ENCODE data around the gene PPP1R9A. TPM values are rescaled to one million over a fixed set of nuclear protein-coding genes. Genes with fewer than 3 reads are reported as not detected.

The PPP1R9A gene
- total RNA-seq, 1 experiment from 2014 or later: 13.5 TPM

DNA sequence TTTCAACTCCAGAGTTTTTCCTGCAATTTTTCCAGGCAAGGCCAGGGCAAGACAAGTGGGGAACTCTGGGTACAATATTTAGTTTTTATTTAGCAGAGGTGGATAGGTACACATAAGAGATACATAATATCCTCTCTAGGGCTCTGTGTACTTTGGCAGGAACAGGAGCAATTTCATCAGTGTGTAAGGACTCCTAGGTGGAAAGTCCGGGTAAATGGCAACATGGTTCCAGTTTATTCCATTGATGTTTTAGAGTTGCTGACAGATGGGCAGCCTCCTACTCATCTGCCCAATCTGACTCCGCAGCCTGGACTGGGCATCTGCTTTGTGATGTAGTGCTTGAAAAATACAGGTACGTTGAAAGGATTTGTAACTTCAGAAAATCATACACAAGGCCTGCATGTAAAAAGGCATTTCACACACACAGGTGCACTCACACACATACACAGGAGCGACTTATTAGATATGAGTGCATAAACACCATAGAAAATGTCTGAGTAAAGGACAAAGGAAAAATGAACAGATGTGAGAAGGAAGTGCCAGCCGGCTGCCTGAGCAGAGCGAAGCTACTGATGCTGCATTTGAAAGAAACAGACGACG is 411.2 kb downstream of the PPP1R9A start:
- no peak overlapping the region for H3K9ac ChIP-seq (ENCODE audit: low read length)
- H3K4me1 ChIP-seq (ENCODE audit: control insufficient read depth in 1 of 2, insufficient read depth in 2 of 2, low read length in 2 of 2): no peaks in the 10 kb centered on the region
- POLR2A ChIA-PET: no interaction called here
- TF ChIP-seq ELF1 (IDR thresholded peaks at IDR 0.05; ENCODE audit: borderline replicate concordance, low read depth) (no peak), EZH2 (IDR thresholded peaks at IDR 0.05) (no peak), POLR2AphosphoS5 (IDR thresholded peaks at IDR 0.05; ENCODE audit: low read depth, low read length) (no peak), RAD21 (IDR thresholded peaks at IDR 0.05; ENCODE audit: low read depth) (no peak), CBX3 (IDR thresholded peaks at IDR 0.05; ENCODE audit: low read depth) (no peak), POLR2A (IDR thresholded peaks at IDR 0.05; ENCODE audit: borderline replicate concordance, extremely low read depth, insufficient read depth, insufficient read length) (no peak), TCF7L2 (IDR thresholded peaks at IDR 0.05; ENCODE audit: borderline replicate concordance, extremely low read depth, insufficient read depth, insufficient read length) (no peak), SRF (IDR thresholded peaks at IDR 0.05; ENCODE audit: low read depth) (no peak), FOSL1 (IDR thresholded peaks at IDR 0.05; ENCODE audit: low read depth) (no peak)
- TF ChIP-seq, protein P1, sequence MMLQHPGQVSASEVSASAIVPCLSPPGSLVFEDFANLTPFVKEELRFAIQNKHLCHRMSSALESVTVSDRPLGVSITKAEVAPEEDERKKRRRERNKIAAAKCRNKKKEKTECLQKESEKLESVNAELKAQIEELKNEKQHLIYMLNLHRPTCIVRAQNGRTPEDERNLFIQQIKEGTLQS (IDR thresholded peaks at IDR 0.05): no peak
- TF ChIP-seq, protein P2, sequence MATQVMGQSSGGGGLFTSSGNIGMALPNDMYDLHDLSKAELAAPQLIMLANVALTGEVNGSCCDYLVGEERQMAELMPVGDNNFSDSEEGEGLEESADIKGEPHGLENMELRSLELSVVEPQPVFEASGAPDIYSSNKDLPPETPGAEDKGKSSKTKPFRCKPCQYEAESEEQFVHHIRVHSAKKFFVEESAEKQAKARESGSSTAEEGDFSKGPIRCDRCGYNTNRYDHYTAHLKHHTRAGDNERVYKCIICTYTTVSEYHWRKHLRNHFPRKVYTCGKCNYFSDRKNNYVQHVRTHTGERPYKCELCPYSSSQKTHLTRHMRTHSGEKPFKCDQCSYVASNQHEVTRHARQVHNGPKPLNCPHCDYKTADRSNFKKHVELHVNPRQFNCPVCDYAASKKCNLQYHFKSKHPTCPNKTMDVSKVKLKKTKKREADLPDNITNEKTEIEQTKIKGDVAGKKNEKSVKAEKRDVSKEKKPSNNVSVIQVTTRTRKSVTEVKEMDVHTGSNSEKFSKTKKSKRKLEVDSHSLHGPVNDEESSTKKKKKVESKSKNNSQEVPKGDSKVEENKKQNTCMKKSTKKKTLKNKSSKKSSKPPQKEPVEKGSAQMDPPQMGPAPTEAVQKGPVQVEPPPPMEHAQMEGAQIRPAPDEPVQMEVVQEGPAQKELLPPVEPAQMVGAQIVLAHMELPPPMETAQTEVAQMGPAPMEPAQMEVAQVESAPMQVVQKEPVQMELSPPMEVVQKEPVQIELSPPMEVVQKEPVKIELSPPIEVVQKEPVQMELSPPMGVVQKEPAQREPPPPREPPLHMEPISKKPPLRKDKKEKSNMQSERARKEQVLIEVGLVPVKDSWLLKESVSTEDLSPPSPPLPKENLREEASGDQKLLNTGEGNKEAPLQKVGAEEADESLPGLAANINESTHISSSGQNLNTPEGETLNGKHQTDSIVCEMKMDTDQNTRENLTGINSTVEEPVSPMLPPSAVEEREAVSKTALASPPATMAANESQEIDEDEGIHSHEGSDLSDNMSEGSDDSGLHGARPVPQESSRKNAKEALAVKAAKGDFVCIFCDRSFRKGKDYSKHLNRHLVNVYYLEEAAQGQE (IDR thresholded peaks at IDR 0.05; ENCODE audit: low read depth): no peak
- TF ChIP-seq, protein P3, sequence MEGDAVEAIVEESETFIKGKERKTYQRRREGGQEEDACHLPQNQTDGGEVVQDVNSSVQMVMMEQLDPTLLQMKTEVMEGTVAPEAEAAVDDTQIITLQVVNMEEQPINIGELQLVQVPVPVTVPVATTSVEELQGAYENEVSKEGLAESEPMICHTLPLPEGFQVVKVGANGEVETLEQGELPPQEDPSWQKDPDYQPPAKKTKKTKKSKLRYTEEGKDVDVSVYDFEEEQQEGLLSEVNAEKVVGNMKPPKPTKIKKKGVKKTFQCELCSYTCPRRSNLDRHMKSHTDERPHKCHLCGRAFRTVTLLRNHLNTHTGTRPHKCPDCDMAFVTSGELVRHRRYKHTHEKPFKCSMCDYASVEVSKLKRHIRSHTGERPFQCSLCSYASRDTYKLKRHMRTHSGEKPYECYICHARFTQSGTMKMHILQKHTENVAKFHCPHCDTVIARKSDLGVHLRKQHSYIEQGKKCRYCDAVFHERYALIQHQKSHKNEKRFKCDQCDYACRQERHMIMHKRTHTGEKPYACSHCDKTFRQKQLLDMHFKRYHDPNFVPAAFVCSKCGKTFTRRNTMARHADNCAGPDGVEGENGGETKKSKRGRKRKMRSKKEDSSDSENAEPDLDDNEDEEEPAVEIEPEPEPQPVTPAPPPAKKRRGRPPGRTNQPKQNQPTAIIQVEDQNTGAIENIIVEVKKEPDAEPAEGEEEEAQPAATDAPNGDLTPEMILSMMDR (IDR thresholded peaks at IDR 0.05 in 2 of 3, conservative IDR thresholded peaks at IDR 0.05 in 1 of 3; ENCODE audit: borderline replicate concordance in 1 of 3, insufficient read depth in 1 of 3, low read depth in 2 of 3, low read length in 2 of 3): no peak
- TF ChIP-seq, protein P4, sequence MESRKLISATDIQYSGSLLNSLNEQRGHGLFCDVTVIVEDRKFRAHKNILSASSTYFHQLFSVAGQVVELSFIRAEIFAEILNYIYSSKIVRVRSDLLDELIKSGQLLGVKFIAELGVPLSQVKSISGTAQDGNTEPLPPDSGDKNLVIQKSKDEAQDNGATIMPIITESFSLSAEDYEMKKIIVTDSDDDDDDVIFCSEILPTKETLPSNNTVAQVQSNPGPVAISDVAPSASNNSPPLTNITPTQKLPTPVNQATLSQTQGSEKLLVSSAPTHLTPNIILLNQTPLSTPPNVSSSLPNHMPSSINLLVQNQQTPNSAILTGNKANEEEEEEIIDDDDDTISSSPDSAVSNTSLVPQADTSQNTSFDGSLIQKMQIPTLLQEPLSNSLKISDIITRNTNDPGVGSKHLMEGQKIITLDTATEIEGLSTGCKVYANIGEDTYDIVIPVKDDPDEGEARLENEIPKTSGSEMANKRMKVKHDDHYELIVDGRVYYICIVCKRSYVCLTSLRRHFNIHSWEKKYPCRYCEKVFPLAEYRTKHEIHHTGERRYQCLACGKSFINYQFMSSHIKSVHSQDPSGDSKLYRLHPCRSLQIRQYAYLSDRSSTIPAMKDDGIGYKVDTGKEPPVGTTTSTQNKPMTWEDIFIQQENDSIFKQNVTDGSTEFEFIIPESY (IDR thresholded peaks at IDR 0.05; ENCODE audit: extremely low read depth, insufficient replicate concordance, low read length): no peak
- no TSS peak for BruUV-seq (replicated peaks)
- H3K4me2 ChIP-seq (ENCODE audit: low read length): no peak overlapping the region
- no peaks in the 10 kb centered on the region for H3K79me2 ChIP-seq (ENCODE audit: insufficient read depth, low read length)
- no peaks in the 10 kb centered on the region for H3K9me3 ChIP-seq (ENCODE audit: control insufficient read depth in 1 of 2, insufficient read depth in 1 of 2, low read depth in 1 of 2, low read length in 2 of 2)
- ATAC-seq (no peak), DNase-seq (ENCODE audit: low read depth, low spot score) (no peak)
- H3K36me3 ChIP-seq (ENCODE audit: control insufficient read depth in 1 of 2, insufficient read depth in 2 of 2, low read length in 2 of 2): no peaks in the 10 kb centered on the region
- no peak overlapping the region for H3K27ac ChIP-seq (ENCODE audit: low read depth, low read length)
- CTCF ChIA-PET: no interaction called here
- no peaks in the 10 kb centered on the region for H4K20me1 ChIP-seq (ENCODE audit: insufficient read depth)
- RAD21 ChIA-PET (ENCODE audit: low non-redundant PET in 1 of 2, low total read pairs in 2 of 2, uncharacterized antibody in 2 of 2, unreplicated experiment in 2 of 2): no interaction called here
- intact Hi-C loops (cut with micrococcal nuclease): no loop called here
- H3K9me2 ChIP-seq (ENCODE audit: insufficient read depth): no peaks in the 10 kb centered on the region
- H2AFZ ChIP-seq (ENCODE audit: low read depth, low read length, poor library complexity, severe bottlenecking): no peak overlapping the region
- no peak overlapping the region for H3K4me3 ChIP-seq (replicated peaks in 1 of 2; ENCODE audit: low read depth in 1 of 2, low read length in 2 of 2)
- no peaks in the 10 kb centered on the region for H3K27me3 ChIP-seq (ENCODE audit: insufficient read depth, low read length)
